H1 (cell line): ENCODE data around the gene KIAA1328. TPM values are rescaled to one million over a fixed set of nuclear protein-coding genes. Genes with fewer than 3 reads are reported as not detected.

Experiments
- CTCF ChIA-PET: fragments of 300-600 bp; sonication (Branson Sonifier 250); formaldehyde crosslinking; loops from one replicate; lab custom pipeline; 2021; ENCODE audit not compliant: partially characterized antibody; lab: Charles Lee
- POLR2A ChIA-PET: fragments of 300-600 bp; sonication (Branson Sonifier 250); formaldehyde crosslinking; loops from one replicate; lab custom pipeline; 2021; ENCODE audit warnings: inconsistent platforms; ENCODE audit not compliant: partially characterized antibody; lab: Charles Lee
- DNase-seq, 2 experiments: peaks; one replicate each; pipeline versions ENCODE4 v3.0.0 to v3.0.0-alpha.2; 2010 to 2022; ENCODE audit warnings: low spot score in 2 of 2, low read depth in 1 of 2, mixed read lengths in 1 of 2
- FAIRE-seq: peaks from 2 replicates; lab custom pipeline; 2011; peaks lifted over from hg19 to GRCh38; lab: Jason Lieb, UNC
- H2AFZ ChIP-seq: 2 replicates; pipeline ENCODE4 v1.8.1; 2012; ENCODE audit warnings: low read length, inconsistent platforms
- H2AK5ac ChIP-seq: 2 replicates; pipeline ENCODE4 v1.6.1; 2013; ENCODE audit warnings: low read depth, low read length
- H2BK120ac ChIP-seq: replicated peaks from 2 replicates; pipeline ENCODE3; 2013; ENCODE audit warnings: low read depth, low read length, inconsistent platforms
- H2BK12ac ChIP-seq: 2 replicates; pipeline ENCODE4 v1.6.1; 2013; ENCODE audit warnings: low read depth, low read length
- H2BK15ac ChIP-seq: 2 replicates; pipeline ENCODE4 v1.6.1; 2013; ENCODE audit warnings: low read length
- H2BK20ac ChIP-seq: 2 replicates; pipeline ENCODE4 v1.6.1; 2013; ENCODE audit warnings: low read length
- H2BK5ac ChIP-seq: 2 replicates; pipeline ENCODE4 v1.6.1; 2013; ENCODE audit warnings: low read depth, low read length
- H3K14ac ChIP-seq: 2 replicates; pipeline ENCODE4 v1.6.1; 2013; ENCODE audit warnings: inconsistent platforms; ENCODE audit not compliant: insufficient read length
- H3K18ac ChIP-seq: 2 replicates; pipeline ENCODE4 v1.6.1; 2013; ENCODE audit warnings: low read length; ENCODE audit errors: extremely low read depth
- H3K23ac ChIP-seq: 2 replicates; pipeline ENCODE4 v1.6.1; 2013; ENCODE audit warnings: inconsistent platforms; ENCODE audit not compliant: insufficient read length
- H3K23me2 ChIP-seq: 2 replicates; pipeline ENCODE4 v1.6.1; 2013; ENCODE audit warnings: low read depth, low read length
- H3K27ac ChIP-seq: 2 replicates; pipeline ENCODE4 v1.6.1; 2011; ENCODE audit warnings: low read depth, low read length, inconsistent platforms
- H3K27me3 ChIP-seq, 4 experiments: replicated peaks in 1 of 4; 1 replicate in 1 of 4; 2 replicates in 3 of 4; pipeline versions ENCODE4 v1.6.1 to v1.8.1; 2011 to 2013; ENCODE audit warnings: low read length in 3 of 4, mild to moderate bottlenecking in 3 of 4, inconsistent platforms in 2 of 4, mixed read lengths in 2 of 4, moderate library complexity in 1 of 4; ENCODE audit not compliant: control insufficient read depth in 3 of 4, insufficient read depth in 3 of 4; ENCODE audit errors: extremely low read depth in 1 of 4
- H3K36me3 ChIP-seq, 4 experiments: 2 replicates each; pipeline versions ENCODE4 v1.6.1 to v1.8.1; 2011 to 2013; ENCODE audit warnings: mild to moderate bottlenecking in 4 of 4, low read length in 3 of 4, moderate library complexity in 2 of 4, control low read depth in 1 of 4, inconsistent platforms in 1 of 4; ENCODE audit not compliant: insufficient read depth in 4 of 4, control insufficient read depth in 2 of 4
- H3K4ac ChIP-seq: replicated peaks from 2 replicates; pipeline ENCODE3; 2013; ENCODE audit warnings: low read length, low read depth, mixed read lengths, inconsistent platforms; ENCODE audit not compliant: insufficient read length
- H3K4me1 ChIP-seq, 4 experiments: replicated peaks in 1 of 4; 1 replicate in 1 of 4; 2 replicates in 3 of 4; pipeline versions ENCODE4 v1.6.1 to v1.8.1; 2011 to 2013; ENCODE audit warnings: low read length in 3 of 4, inconsistent platforms in 2 of 4, mixed read lengths in 1 of 4; ENCODE audit not compliant: insufficient read depth in 4 of 4, control insufficient read depth in 3 of 4
- H3K4me2 ChIP-seq, 2 experiments: 2 replicates each; pipeline versions ENCODE4 v1.6.1 to v1.8.1; 2011 to 2013; ENCODE audit warnings: low read depth in 2 of 2, low read length in 2 of 2, control low read depth in 1 of 2, inconsistent platforms in 1 of 2, mild to moderate bottlenecking in 1 of 2; ENCODE audit not compliant: insufficient read depth in 1 of 2
- H3K4me3 ChIP-seq, 4 experiments: fragments of 200-600, 300-600 bp in 1 of 4; sonication (generic), shearing (Covaris generic), sonication (Bioruptor Twin) in 1 of 4; 2 replicates each; pipeline versions ENCODE4 v1.5.1 to v1.8.1; 2011 to 2016; ENCODE audit warnings: low read length in 4 of 4, low read depth in 3 of 4, control low read depth in 2 of 4, inconsistent platforms in 2 of 4, mild to moderate bottlenecking in 2 of 4, mixed read lengths in 1 of 4, moderate library complexity in 1 of 4; ENCODE audit not compliant: insufficient read depth in 2 of 4; ENCODE audit errors: extremely low read depth in 1 of 4
- H3K56ac ChIP-seq: replicated peaks from 2 replicates; pipeline ENCODE3; 2013; ENCODE audit warnings: low read depth, mild to moderate bottlenecking, mixed read lengths, low read length, inconsistent platforms; ENCODE audit not compliant: insufficient read length
- H3K79me1 ChIP-seq: 2 replicates; pipeline ENCODE4 v1.6.1; 2013; ENCODE audit warnings: low read depth, low read length, control low read depth
- H3K79me2 ChIP-seq, 2 experiments: 2 replicates each; pipeline versions ENCODE4 v1.6.1 to v1.8.1; 2012 to 2013; ENCODE audit warnings: low read length in 2 of 2, mild to moderate bottlenecking in 2 of 2, inconsistent platforms in 1 of 2; ENCODE audit not compliant: insufficient read depth in 2 of 2, control insufficient read depth in 1 of 2
- H3K9ac ChIP-seq, 4 experiments: replicated peaks in 1 of 4; 1 replicate in 1 of 4; 2 replicates in 3 of 4; pipeline versions ENCODE4 v1.6.1 to v1.8.1; 2011 to 2013; ENCODE audit warnings: low read depth in 3 of 4, low read length in 3 of 4, control low read depth in 2 of 4, mild to moderate bottlenecking in 2 of 4, moderate library complexity in 2 of 4, inconsistent platforms in 1 of 4; ENCODE audit errors: extremely low read depth in 1 of 4
- H3K9me3 ChIP-seq, 2 experiments: 2 replicates each; pipeline versions ENCODE4 v1.6.1 to v1.8.1; 2012 to 2013; ENCODE audit warnings: mild to moderate bottlenecking in 2 of 2, moderate library complexity in 2 of 2, control low read depth in 1 of 2, inconsistent platforms in 1 of 2, low read depth in 1 of 2, low read length in 1 of 2, mixed read lengths in 1 of 2; ENCODE audit not compliant: insufficient read depth in 2 of 2
- H4K20me1 ChIP-seq, 2 experiments: replicated peaks in 1 of 2; 2 replicates each; pipeline versions ENCODE3 to v1.8.1; 2011 to 2013; ENCODE audit warnings: inconsistent platforms in 2 of 2, low read length in 2 of 2, mild to moderate bottlenecking in 1 of 2; ENCODE audit not compliant: insufficient read depth in 2 of 2, control insufficient read depth in 1 of 2
- H4K5ac ChIP-seq: 2 replicates; pipeline ENCODE4 v1.6.1; 2013; ENCODE audit warnings: low read length, low read depth, mixed read lengths, inconsistent platforms; ENCODE audit not compliant: insufficient read length
- H4K8ac ChIP-seq: 2 replicates; pipeline ENCODE4 v1.8.0; 2013; ENCODE audit warnings: mild to moderate bottlenecking, moderate library complexity, low read length, inconsistent platforms; ENCODE audit not compliant: insufficient read depth; ENCODE audit errors: extremely low read depth
- H4K91ac ChIP-seq: replicated peaks from 2 replicates; pipeline ENCODE3; 2013; ENCODE audit warnings: low read length, mixed read lengths, inconsistent platforms; ENCODE audit not compliant: insufficient read length
- BACH1 ChIP-seq: IDR thresholded peaks from 2 replicates; pipeline ENCODE4 v1.6.1; 2012; ENCODE audit warnings: low read length, improper control_type of control experiment
- EP300 ChIP-seq, 2 experiments: IDR thresholded peaks; 1 replicate in 1 of 2; 2 replicates in 1 of 2; pipeline ENCODE4 v1.6.1; 2011 to 2012; ENCODE audit warnings: low read depth in 2 of 2, low read length in 2 of 2, mild to moderate bottlenecking in 2 of 2, borderline replicate concordance in 1 of 2, inconsistent platforms in 1 of 2, moderate library complexity in 1 of 2
- JUN ChIP-seq: IDR thresholded peaks from 2 replicates; pipeline ENCODE4 v1.6.1; 2011; ENCODE audit warnings: low read depth, mild to moderate bottlenecking, improper control_type of control experiment, low read length
- MAFK ChIP-seq: IDR thresholded peaks from 2 replicates; pipeline ENCODE4 v1.6.1; 2012; ENCODE audit warnings: low read depth, mild to moderate bottlenecking, improper control_type of control experiment, low read length
- MAX ChIP-seq: IDR thresholded peaks from 2 replicates; pipeline ENCODE4 v1.6.1; 2012; ENCODE audit warnings: inconsistent platforms
- POLR2AphosphoS5 ChIP-seq: IDR thresholded peaks from 2 replicates; pipeline ENCODE4 v1.6.1; 2011; ENCODE audit warnings: low read depth, low read length
- POU5F1 ChIP-seq: IDR thresholded peaks from 2 replicates; pipeline ENCODE4 v1.6.1; 2011; ENCODE audit warnings: low read depth, mild to moderate bottlenecking, low read length, moderate library complexity
- RFX5 ChIP-seq: IDR thresholded peaks from 2 replicates; pipeline ENCODE4 v1.6.1; 2011; ENCODE audit warnings: low read depth, low read length, improper control_type of control experiment, borderline replicate concordance
- SIN3A ChIP-seq, 2 experiments: IDR thresholded peaks in 1 of 2; conservative IDR thresholded peaks in 1 of 2; 2 replicates each; pipeline ENCODE4 v1.6.1; 2011 to 2012; ENCODE audit warnings: low read length in 2 of 2, improper control_type of control experiment in 1 of 2, low read depth in 1 of 2, mild to moderate bottlenecking in 1 of 2
- SIRT6 ChIP-seq: IDR thresholded peaks from one replicate; pipeline ENCODE4 v1.7.1; 2012; ENCODE audit warnings: low read length, inconsistent platforms
- TAF1 ChIP-seq: IDR thresholded peaks from 2 replicates; pipeline ENCODE4 v1.6.1; 2011; ENCODE audit warnings: mild to moderate bottlenecking, low read depth, low read length
- TBP ChIP-seq: IDR thresholded peaks from 2 replicates; pipeline ENCODE4 v1.6.1; 2011; ENCODE audit warnings: low read depth, low read length, improper control_type of control experiment
- TEAD4 ChIP-seq: IDR thresholded peaks from 2 replicates; pipeline ENCODE4 v1.6.1; 2012; ENCODE audit warnings: low read depth, low read length, inconsistent platforms, mixed read lengths
- ZNF274 ChIP-seq: IDR thresholded peaks from 2 replicates; pipeline ENCODE4 v1.7.0; 2012; ENCODE audit warnings: low read length, borderline replicate concordance; ENCODE audit errors: extremely low read depth
- WGBS, 2 experiments: shearing (Covaris generic) in 1 of 2; methylation state at CpG; one replicate each; pipeline versions ENCODE4 v1.1.6 to v1.1.7; 2013 to 2015; ENCODE audit warnings: low lambda C conversion rate in 2 of 2, mixed read lengths in 2 of 2, inconsistent platforms in 1 of 2, low coverage in 1 of 2, missing lambda C conversion rate in 1 of 2; ENCODE audit not compliant: insufficient replicate concordance in 2 of 2, insufficient coverage in 1 of 2, insufficient read length in 1 of 2; ENCODE audit errors: extremely low coverage in 1 of 2, missing lambda C conversion rate in 1 of 2; 5-methylcytosine and 5-hydroxymethylcytosine counted together
- polyA plus RNA-seq, 7 experiments: library from polyadenylated mRNA; depleted of rRNA in 3 of 7; stranded (reverse) in 5 of 7; unstranded in 2 of 7; fragments of >200 nt in 5 of 7; fragments of 200-250 nt in 2 of 7; gene quantifications; 1 replicate in 5 of 7; 2 replicates in 1 of 7; 4 replicates in 1 of 7; pipeline versions ENCODE4 v1.2.1 to v1.2.3, GENCODE V29; 2011 to 2013; ENCODE audit warnings: missing spikeins in 2 of 7, mixed read lengths in 2 of 7
- total RNA-seq: library from RNA; stranded (reverse); fragmentation: NEBNext Ultra II Directional; extraction: Animal tissue kit (Norgen Biotek cat#: 25700); gene quantifications from 2 replicates; pipeline ENCODE4 v1.2.1, GENCODE V29; 2021

KIAA1328 gene
- total and polyA plus RNA-seq, 2 of the 8 experiments (the other 6 are each of a cell fraction or from before 2014, with no cell fraction given), result 2.6 to 5.7 TPM

- Histone ChIP-seq H3K27ac (no peak overlapping the region), H4K20me1 (no peaks in the 10 kb centered on the region), H2AFZ (no peak overlapping the region), H3K23ac (no peak overlapping the region), H3K9me3 (no peaks in the 10 kb centered on the region), H4K5ac (no peak overlapping the region), H3K23me2 (peaks cover 7% of the 10 kb centered on the region), H3K4ac (no peak overlapping the region), H2BK15ac (no peak overlapping the region), H2BK12ac (no peak overlapping the region), H3K14ac (no peak overlapping the region), H2BK20ac (no peak overlapping the region), H2BK120ac (no peak overlapping the region), H3K18ac (no peak overlapping the region), H3K4me1 (peaks cover 0 to 5% (median 2%) of the 10 kb centered on the region in 4 experiments; a peak in 1 of 7 replicates), H3K79me2 (peaks cover 0 to 12% of the 10 kb centered on the region in 2 experiments; a peak in 3 of 4 replicates), H3K9ac (no peak overlapping the region), H3K36me3 (peaks cover 0 to 4% (median 0%) of the 10 kb centered on the region in 4 experiments; a peak in 1 of 8 replicates), H4K91ac (no peak overlapping the region), H3K4me3 (no peak overlapping the region), H2BK5ac (no peak overlapping the region), H2AK5ac (no peak overlapping the region), H3K79me1 (no peaks in the 10 kb centered on the region; the same call in 1 of the 2 replicates), H4K8ac (no peak overlapping the region), H3K4me2 (no peak overlapping the region), H3K56ac (no peak overlapping the region), H3K27me3 (no peaks in the 10 kb centered on the region)
- TF ChIP-seq RFX5 (no peak), MAFK (no peak), BACH1 (no peak), POU5F1 (no peak), TBP (no peak), EP300 (IDR thresholded peaks at IDR 0.05; ENCODE audit: borderline replicate concordance in 1 of 2, low read depth in 2 of 2, low read length in 2 of 2) (no peak), POLR2AphosphoS5 (no peak), JUN (no peak), MAX (no peak), SIRT6 (no peak), TAF1 (no peak), SIN3A (conservative IDR thresholded peaks at IDR 0.05 in 1 of 2, IDR thresholded peaks at IDR 0.05 in 1 of 2; ENCODE audit: low read depth in 1 of 2, low read length in 2 of 2) (no peak), TEAD4 (no peak), ZNF274 (no peak)
- ChIA-PET POLR2A (no interaction called here), CTCF (no interaction called here)
- WGBS, 2 experiments, result 83% methylated on average over 1 of the region's 1 CpG; no CpG with 5 or more reads in 1 of the 2 experiments
- no peak for DNase-seq
- no peak for FAIRE-seq
Observed at GRCh38 chr18:36831139-36831538, 2.2 kb downstream of the KIAA1328 start.
